Raji (cell line): ENCODE results near the gene NUP93.

Experiments
- POLR2A ChIP-seq: IDR thresholded peaks from 2 replicates; pipeline ENCODE4 v1.6.1; 2011; ENCODE audit warnings: low read depth, low read length, control low read depth; ENCODE audit not compliant: insufficient read depth

NUP93 gene

GRCh38 chr16:56697456-56698155 is 32.3 kb upstream of the NUP93 start:
- no peak for TF ChIP-seq POLR2A

- TF ChIP-seq POLR2A: no peak
Measured at GRCh38 chr16:56700195-56700594, 29.7 kb upstream of the NUP93 start.

GRCh38 chr16:56700631-56701030 is 29.3 kb upstream of the NUP93 start:
- no peak for TF ChIP-seq POLR2A

DNA sequence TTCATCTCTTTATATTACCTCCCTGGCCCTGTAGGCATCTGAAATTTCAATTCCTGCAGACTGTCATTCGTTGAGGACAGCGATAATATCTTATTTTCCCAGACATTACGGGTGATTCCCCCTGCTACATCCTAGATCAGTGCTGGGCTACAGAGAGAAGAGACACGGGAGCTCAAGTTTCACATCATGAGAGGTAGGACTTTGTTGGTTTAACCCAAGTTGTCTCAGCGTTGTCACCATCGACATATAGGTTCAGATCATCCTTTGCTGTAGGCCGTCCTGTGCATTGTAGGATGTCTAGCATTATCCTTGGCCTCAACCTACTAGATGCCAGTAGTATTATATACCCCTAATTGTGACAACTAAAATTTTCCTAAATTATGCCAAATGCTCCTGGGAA is 28.4 kb upstream of the NUP93 start:
- no peak for TF ChIP-seq POLR2A

- no peak for TF ChIP-seq POLR2A
Measured at GRCh38 chr16:56702836-56703235, 27.1 kb upstream of the NUP93 start.

DNA sequence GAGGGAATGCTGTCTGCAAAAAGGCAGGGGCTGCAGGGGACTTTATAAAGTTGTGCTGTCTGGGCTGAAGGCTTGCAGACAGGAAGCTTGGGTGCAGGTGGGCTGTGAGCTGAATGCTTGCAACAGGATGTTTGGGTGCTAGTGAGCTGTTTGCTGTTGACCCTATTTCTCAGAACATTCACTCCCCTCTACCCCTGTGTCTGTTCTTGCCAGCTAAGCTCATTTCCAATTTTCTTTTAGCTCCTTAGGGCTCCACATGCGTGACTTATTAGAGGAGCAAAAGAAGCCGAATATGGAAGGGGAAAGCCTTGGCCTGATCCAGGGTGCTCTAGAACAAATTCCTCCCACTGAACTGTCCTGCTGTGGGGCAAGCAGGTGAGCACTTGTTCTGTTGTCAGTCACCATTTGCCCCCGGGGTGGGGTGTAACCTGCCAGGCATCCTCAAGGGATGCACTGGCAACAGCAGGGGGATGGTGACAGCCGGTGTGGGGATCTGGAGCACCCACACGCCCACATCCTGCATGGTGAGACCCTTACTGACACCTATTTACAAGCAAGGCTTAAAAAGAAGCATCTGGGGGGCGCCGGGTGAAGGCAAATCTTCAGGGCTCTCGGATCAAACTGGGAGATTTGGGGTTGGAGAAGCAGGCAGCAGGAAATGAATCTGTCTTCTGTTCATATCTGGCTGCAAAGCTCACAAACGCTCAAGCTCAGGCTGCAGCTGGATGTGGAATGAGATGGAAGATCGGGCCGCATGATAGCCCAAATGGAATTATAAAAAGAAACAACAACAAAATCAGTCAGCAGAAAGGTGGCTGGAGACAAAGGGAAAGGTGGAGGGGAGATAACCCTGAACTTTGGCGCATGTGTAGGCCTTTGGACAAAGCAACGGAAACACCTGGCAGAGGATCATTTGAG is 21.1 kb upstream of the NUP93 start:
- TF ChIP-seq POLR2A: no peak

GRCh38 chr16:56709443-56710040 is 20.4 kb upstream of the NUP93 start:
- TF ChIP-seq POLR2A: no peak

DNA sequence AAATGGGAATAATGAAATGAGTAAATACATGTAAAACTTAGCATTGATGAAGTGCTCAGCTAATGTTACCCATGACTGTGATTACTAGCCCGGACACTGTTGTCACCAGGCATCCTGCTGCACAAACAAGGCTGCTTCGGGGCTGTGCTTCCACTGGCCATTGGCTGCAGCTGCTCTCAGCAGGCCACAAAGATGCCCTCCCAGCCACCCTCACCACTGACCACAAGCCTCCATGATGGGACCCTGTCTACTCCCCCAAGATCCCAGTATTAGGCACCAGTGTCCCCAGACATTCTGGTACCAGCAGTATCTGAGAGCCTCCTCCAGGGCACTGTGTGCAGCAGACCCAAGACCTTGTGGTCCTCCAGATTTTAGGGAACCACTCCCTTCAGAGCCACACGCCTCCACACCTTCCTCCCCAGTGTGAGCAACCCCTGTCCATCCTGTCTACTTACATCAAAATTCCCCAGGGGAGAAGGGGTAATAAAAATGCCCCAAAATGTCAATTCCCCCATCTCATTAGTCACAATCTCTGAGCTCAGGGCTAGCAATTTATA is 19.7 kb upstream of the NUP93 start:
- no peak for TF ChIP-seq POLR2A

DNA sequence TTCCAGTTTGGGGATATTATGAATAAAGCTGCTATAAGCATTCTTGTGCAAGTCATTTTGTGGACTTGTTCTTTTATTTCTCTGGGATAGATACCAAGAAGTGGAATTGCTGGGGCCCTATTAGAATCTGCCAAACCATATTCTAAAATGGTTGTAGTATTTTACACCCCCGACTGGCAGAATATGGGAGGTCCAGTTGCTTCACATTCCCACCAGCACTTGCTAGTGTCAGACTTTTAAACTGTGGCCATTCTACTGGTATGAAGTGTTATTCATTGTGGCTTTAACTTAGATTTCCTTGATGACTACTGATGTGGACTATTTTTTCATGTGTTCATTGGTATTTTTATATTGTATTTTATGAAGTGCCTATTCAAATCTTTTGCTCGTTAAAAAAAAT is 18.1 kb upstream of the NUP93 start:
- no peak for TF ChIP-seq POLR2A

- TF ChIP-seq POLR2A: no peak
Measured at GRCh38 chr16:56713794-56714193, 16.1 kb upstream of the NUP93 start.

GRCh38 chr16:56715126-56715525 is 14.8 kb upstream of the NUP93 start:
- TF ChIP-seq POLR2A: no peak

- TF ChIP-seq POLR2A: no peak
Measured at GRCh38 chr16:56716761-56717160, 13.2 kb upstream of the NUP93 start.

DNA sequence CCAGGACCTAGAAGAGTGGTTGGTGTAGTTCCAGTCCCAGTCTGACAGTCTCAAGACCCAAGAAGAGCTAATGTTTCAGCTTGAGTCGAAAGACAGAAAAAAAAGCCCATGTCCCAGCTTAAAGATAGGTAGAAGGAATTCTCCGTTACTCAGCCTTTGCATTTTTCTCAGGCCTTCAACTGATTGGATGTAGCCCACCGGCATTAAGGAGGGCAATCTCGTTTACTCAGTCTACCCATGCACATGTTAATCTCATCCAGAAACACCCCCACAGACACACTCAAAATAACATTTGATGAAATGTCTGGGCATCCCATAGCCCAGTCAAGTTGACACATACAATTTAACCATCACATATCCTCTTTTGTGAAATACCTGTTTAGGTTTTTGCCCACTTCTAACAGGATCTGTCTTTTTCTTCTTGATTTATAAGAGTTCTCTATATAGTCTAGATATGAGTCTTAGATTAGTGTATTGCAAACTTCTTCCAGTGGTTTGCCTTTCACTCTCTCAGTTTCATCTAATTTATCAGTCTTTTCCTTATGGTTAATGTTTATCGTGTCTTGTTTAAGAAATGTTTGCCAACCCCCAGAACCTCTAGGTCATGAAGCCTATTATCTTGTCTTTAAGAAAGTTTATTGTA is 7.6 kb upstream of the NUP93 start:
- no peak for TF ChIP-seq POLR2A

DNA sequence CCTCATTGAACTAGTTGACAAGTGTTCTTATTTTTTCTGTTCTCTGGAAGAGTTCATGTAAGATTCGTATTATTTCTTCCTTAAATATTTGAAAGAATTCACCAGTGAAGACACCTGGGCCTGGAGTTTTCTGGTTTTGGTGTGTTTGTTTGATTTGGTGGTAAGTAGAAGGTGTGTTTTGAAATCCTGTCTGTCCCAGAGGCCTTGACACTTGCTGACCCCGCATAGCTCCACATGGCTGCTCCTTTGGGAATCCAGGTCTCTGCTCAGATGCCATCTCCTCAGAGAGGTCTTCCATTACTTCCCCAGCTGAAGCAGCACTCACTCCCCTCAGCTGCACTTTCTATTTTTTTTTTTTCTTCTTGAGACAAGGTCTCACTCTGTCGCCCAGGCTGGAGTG is 5.7 kb upstream of the NUP93 start:
- no peak for TF ChIP-seq POLR2A

DNA sequence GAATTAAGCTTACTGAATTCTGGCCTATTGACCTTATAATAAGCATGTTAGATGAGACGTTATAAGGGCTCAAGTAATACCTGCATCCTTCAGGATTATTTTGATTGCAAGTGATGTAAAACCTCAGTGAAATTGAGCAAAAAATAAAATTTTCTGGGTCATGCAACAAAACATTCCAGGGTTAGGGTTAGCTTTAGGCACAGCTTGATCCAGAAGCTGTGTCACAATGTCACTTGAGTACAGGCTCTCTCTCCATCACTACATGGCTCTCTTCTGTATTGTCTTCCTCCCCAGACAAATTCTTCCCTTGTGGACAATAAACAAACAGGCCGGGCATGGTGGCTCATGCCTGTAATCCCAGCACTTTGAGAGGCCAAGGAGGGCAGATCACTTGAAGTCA is 3.6 kb upstream of the NUP93 start:
- TF ChIP-seq POLR2A: no peak
